HepG2 (cell line): ENCODE data around the gene SMARCB1. TPM values are rescaled to one million over a fixed set of nuclear protein-coding genes. Genes with fewer than 3 reads are reported as not detected.

Experiments
- ARNTL ChIP-seq: sonication (generic); formaldehyde crosslinking; IDR thresholded peaks from 2 replicates; pipeline ENCODE4 v1.4.0; 2020; ENCODE audit warnings: mild to moderate bottlenecking, missing genetic modification reagents
- CCAR2 ChIP-seq: fragments of 200-400 bp; formaldehyde crosslinking; optimal IDR thresholded peaks from 2 replicates; pipeline ENCODE3; 2018; ENCODE audit warnings: low read depth, mild to moderate bottlenecking, low read length, moderate library complexity
- DNMT1 ChIP-seq: sonication (generic); formaldehyde crosslinking; IDR thresholded peaks from 2 replicates; pipeline ENCODE4 v1.5.1; 2020; ENCODE audit warnings: mild to moderate bottlenecking, missing genetic modification reagents
- E2F1 ChIP-seq: sonication (generic); formaldehyde crosslinking; IDR thresholded peaks from 2 replicates; pipeline ENCODE4 v1.5.0; 2020; ENCODE audit warnings: missing genetic modification reagents
- E2F5 ChIP-seq: sonication (generic); formaldehyde crosslinking; conservative IDR thresholded peaks from 2 replicates; pipeline ENCODE4 v1.4.0; 2020; ENCODE audit warnings: missing genetic modification reagents
- ETS1 ChIP-seq: sonication (generic); formaldehyde crosslinking; IDR thresholded peaks from 2 replicates; pipeline ENCODE4 v1.4.0; 2020; ENCODE audit warnings: missing genetic modification reagents
- HOXA3 ChIP-seq: sonication (generic); formaldehyde crosslinking; IDR thresholded peaks from 2 replicates; pipeline ENCODE4 v1.5.0; 2020; ENCODE audit warnings: missing genetic modification reagents
- JUND ChIP-seq: sonication (generic); formaldehyde crosslinking; IDR thresholded peaks from 2 replicates; pipeline ENCODE4 v1.8.0; 2022; ENCODE audit warnings: mild to moderate bottlenecking, missing genetic modification reagents
- MEIS2 ChIP-seq: sonication (generic); formaldehyde crosslinking; IDR thresholded peaks from 2 replicates; pipeline ENCODE4 v1.9.0; 2021; ENCODE audit warnings: mild to moderate bottlenecking, missing genetic modification reagents
- NFE2L2 ChIP-seq: fragments of 150-350 bp; IDR thresholded peaks from 2 replicates; pipeline ENCODE4 v1.6.1; 2014; ENCODE audit warnings: low read length
- PAF1 ChIP-seq: IDR thresholded peaks from 2 replicates; pipeline ENCODE4 v1.6.1; 2016; ENCODE audit warnings: missing genetic modification reagents, missing compliant biosample characterization
- POLR2A ChIP-seq, 2 experiments: IDR thresholded peaks; 2 replicates each; pipeline ENCODE4 v1.6.1; 2011; ENCODE audit warnings: low read depth in 2 of 2, low read length in 2 of 2, mild to moderate bottlenecking in 1 of 2, moderate library complexity in 1 of 2; ENCODE audit not compliant: insufficient read depth in 1 of 2
- RBFOX2 ChIP-seq: fragments of 200-400 bp; formaldehyde crosslinking; IDR thresholded peaks from 2 replicates; pipeline ENCODE4 v1.6.1; 2017; ENCODE audit warnings: low read depth, mild to moderate bottlenecking, low read length
- RNF219 ChIP-seq: sonication (generic); formaldehyde crosslinking; IDR thresholded peaks from 2 replicates; pipeline ENCODE4 v1.5.0; 2020; ENCODE audit warnings: mild to moderate bottlenecking, missing genetic modification reagents
- SALL2 ChIP-seq: sonication (generic); formaldehyde crosslinking; IDR thresholded peaks from 2 replicates; pipeline ENCODE4 v1.8.1; 2023; ENCODE audit warnings: mild to moderate bottlenecking, missing genetic modification reagents, inconsistent platforms
- SRY ChIP-seq: sonication (generic); formaldehyde crosslinking; IDR thresholded peaks from 2 replicates; pipeline ENCODE4 v1.8.0; 2022; ENCODE audit warnings: mild to moderate bottlenecking, missing genetic modification reagents
- ZKSCAN8 ChIP-seq: IDR thresholded peaks from 2 replicates; pipeline ENCODE4 v1.6.1; 2016; ENCODE audit warnings: borderline replicate concordance, missing genetic modification reagents, missing compliant biosample characterization
- ZNF260 ChIP-seq: sonication (generic); formaldehyde crosslinking; IDR thresholded peaks from 2 replicates; pipeline ENCODE4 v1.4.0; 2020; ENCODE audit warnings: missing genetic modification reagents, low read depth, mild to moderate bottlenecking, borderline replicate concordance
- ZNF350 ChIP-seq: sonication (generic); formaldehyde crosslinking; IDR thresholded peaks from 2 replicates; pipeline ENCODE4 v1.4.0; 2020; ENCODE audit warnings: mild to moderate bottlenecking, low read depth, missing genetic modification reagents, borderline replicate concordance
- ZNF382 ChIP-seq: sonication (generic); formaldehyde crosslinking; IDR thresholded peaks from 2 replicates; pipeline ENCODE4 v1.5.0; 2020; ENCODE audit warnings: missing genetic modification reagents, mild to moderate bottlenecking, borderline replicate concordance
- ZNF674 ChIP-seq: sonication (generic); formaldehyde crosslinking; IDR thresholded peaks from 2 replicates; pipeline ENCODE4 v1.5.0; 2020; ENCODE audit warnings: low read depth, mild to moderate bottlenecking, missing genetic modification reagents
- ZSCAN9 ChIP-seq: IDR thresholded peaks from 2 replicates; pipeline ENCODE4 v1.6.1; 2016; ENCODE audit warnings: borderline replicate concordance
- polyA plus RNA-seq, 8 experiments: library from polyadenylated mRNA; depleted of rRNA in 3 of 8; stranded (reverse) in 7 of 8; unstranded in 1 of 8; fragments of >200 nt; fragmentation: Illumina TruSeq in 4 of 8; extraction: Trizol in 4 of 8; gene quantifications; 2 replicates each; pipeline versions ENCODE4 v1.2.1 to v1.2.3, GENCODE V29; 2011 to 2016; ENCODE audit warnings: low read depth in 4 of 8, missing spikeins in 1 of 8, mixed read lengths in 1 of 8; ENCODE audit not compliant: insufficient read depth in 1 of 8
- total RNA-seq, 5 experiments: library from RNA; depleted of rRNA; stranded (reverse); fragments of >200 nt; fragmentation: Illumina TruSeq; extraction: Trizol; gene quantifications; 2 replicates each; pipeline ENCODE4 v1.2.3, GENCODE V29; 2016; ENCODE audit warnings: low read depth in 1 of 5

Gene SMARCB1
- total and polyA plus RNA-seq, 2 of the 13 experiments (the other 11 are each of a cell fraction or from before 2014, with no cell fraction given) = 74.0 to 166 TPM

GRCh38 chr22:23764899-23765881 is 21.6 kb upstream of the SMARCB1 start (continued):
- TF ChIP-seq E2F5 (no peak), SRY (CRISPR knock-in tag) (no peak), ARNTL (CRISPR knock-in tag) (no peak), ZNF382 (CRISPR knock-in tag) (no peak), RNF219 (CRISPR knock-in tag) (no peak), ETS1 (CRISPR knock-in tag) (no peak), ZNF674 (CRISPR knock-in tag) (no peak), JUND (CRISPR knock-in tag) (no peak), ZNF350 (CRISPR knock-in tag) (peak; percentile 41; the same call in 1 of the 2 replicates), DNMT1 (no peak), POLR2A (IDR thresholded peaks at IDR 0.05; ENCODE audit: insufficient read depth in 1 of 2, low read depth in 2 of 2, low read length in 2 of 2) (peak in 1 of 2 experiments; percentile 36; a peak in 3 of 4 replicates), ZNF260 (CRISPR knock-in tag) (no peak), NFE2L2 (no peak), CCAR2 (no peak), ZSCAN9 (CRISPR knock-in tag) (0 out of 2 replicates have a peak, but pooled peaks have one; percentile 15), HOXA3 (no peak), PAF1 (CRISPR knock-in tag) (0 out of 2 replicates have a peak, but pooled peaks have one; percentile 77), ZKSCAN8 (no peak), SALL2 (CRISPR knock-in tag) (no peak), E2F1 (CRISPR knock-in tag) (no peak), RBFOX2 (no peak), MEIS2 (no peak)
